RPMI8226 (cell line): ENCODE results near the gene NR4A1.

Experiments
- DNase-seq: peaks from one replicate; pipeline ENCODE4 v3.0.0-alpha.2; 2015

NR4A1 gene

GRCh38 chr12:52042706-52043385, 8.4 kb upstream of the NR4A1 start:
- DNase-seq, result no peak

DNA sequence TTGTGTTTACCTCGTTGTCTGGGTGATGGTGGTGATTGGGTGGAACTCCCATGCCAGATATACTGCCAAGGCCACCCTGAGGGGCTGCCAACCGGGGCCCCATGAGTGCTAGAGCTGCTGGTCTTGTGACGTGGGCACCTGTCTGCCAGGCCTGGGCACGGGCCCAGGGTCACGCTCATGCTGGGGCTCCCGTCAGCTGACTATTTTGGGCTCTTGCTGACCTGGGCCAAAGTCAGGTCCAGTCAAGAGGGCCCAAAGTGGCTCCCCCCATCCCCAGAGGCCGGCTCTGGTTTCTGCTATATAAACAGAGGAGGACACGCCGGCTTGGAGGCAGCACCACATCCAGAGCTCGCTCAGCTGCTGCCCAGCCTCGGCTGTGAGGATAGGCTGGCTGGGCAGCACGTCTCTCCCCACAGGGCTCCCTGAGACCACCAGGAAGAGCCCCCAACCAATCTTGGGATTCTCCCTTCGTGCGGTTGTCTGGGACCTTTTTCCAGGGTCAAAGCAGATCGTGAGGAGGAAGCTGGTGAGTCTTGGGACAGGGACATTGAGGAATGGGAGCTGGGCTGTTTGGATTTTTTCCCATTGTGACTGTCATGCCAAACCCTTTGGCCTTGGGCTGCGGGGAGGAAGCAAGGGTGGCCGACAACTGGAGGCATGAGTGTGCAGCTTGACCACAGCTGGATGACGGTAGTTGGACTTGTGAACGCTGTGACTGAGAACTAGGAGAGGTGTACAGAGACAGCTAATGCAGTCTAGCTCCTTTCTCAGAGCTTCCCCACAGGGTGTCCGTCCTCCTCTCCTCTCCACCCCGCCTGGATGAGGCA, 7.6 kb upstream of the NR4A1 start:
- no peak for DNase-seq

GRCh38 chr12:52044292-52044983, 6.8 kb upstream of the NR4A1 start:
- no peak for DNase-seq

GRCh38 chr12:52045794-52046199, 5.4 kb upstream of the NR4A1 start:
- DNase-seq, result peak; percentile 32

GRCh38 chr12:52046859-52047258, 4.4 kb upstream of the NR4A1 start:
- DNase-seq, result no peak

- no peak for DNase-seq
Measured at GRCh38 chr12:52049286-52049685, 2.0 kb upstream of the NR4A1 start.

DNA sequence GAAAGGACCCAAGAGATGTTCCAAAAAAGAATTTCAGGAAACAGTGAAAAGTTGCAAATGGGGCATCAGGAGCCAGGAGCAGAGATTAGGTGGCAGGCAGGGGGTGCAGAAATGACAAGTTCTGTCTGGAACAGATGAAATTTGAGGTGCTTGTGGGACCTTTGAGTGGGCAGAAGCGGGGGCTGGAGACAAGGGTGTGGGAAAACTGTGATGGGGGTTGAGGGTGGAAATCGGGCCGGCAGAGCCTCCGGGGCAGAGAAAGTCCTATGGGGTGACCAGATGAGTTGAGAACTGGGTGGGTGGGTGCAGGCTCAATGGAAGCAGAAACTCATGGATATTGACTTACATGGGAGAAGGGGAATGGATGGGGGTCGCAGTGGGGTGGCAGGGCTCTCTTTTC, 1.6 kb upstream of the NR4A1 start:
- DNase-seq, result no peak

DNA sequence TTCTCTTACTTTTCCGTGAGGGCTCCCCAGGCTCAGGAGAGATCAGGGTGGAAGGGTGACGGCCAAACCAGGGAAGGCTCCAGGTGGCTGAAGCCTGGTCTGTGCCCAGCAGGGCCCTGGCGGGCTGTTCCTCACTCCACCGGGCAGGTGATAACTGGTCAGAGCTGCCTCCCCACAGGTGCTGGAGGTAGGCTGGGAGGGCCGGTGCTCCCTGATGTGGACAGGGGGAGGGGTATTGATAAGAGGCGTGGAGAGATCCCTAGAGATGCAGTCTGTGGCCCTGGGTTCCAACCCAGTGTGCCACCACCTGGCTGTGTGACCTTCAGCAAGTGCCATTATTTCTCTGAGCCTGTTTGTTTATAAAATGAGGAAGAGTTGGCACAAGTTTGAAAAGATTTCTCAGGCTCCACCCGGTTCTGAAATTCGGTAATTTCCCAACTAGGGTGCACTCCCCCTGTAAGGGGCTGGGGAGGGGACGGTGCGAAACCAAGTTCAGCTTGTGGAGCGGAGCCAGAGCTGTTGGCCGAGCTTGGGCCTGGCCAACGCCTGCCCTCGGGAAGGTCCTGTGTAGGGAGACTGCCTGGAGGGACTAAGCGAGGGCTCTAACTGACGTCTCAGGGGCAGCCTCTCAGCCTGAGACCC, 1.0 kb upstream of the NR4A1 start:
- peak; percentile 39 for DNase-seq

DNA sequence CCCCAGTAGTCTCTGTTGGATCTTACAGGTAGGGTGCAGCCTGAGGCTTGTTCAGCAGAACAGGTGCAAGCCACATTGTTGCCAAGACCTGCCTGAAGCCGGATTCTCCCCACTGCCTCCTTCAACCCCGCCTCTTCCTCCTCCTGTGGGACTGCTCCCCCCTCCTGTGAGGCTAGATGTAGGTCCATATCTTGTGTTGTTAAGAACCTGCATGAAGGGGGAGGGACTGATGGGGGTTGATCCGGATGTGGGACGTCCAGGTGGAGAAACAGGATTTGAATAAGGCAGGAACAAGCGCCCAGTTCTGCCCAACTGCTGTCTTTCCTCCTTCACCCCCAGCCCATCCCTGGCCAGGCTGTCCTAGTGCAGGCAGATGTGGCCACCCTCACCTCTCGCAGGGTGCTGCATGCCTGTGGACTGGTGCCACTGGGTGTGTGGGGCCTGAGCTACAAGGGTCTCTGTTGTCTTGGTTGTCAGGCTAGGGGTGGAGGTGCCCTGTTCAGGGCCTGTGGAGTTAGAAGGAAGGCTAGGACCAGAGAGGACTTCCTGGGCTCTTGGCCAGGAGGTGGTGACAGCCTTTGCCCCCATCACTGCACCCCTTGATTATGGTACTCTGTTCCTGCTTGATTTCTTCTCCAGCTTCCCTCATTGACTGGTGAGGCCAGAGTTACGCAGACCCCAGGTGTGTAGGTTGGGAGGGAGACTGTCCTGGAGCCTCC, 1.4 kb downstream of the NR4A1 start:
- DNase-seq, result peak; percentile 85

DNA sequence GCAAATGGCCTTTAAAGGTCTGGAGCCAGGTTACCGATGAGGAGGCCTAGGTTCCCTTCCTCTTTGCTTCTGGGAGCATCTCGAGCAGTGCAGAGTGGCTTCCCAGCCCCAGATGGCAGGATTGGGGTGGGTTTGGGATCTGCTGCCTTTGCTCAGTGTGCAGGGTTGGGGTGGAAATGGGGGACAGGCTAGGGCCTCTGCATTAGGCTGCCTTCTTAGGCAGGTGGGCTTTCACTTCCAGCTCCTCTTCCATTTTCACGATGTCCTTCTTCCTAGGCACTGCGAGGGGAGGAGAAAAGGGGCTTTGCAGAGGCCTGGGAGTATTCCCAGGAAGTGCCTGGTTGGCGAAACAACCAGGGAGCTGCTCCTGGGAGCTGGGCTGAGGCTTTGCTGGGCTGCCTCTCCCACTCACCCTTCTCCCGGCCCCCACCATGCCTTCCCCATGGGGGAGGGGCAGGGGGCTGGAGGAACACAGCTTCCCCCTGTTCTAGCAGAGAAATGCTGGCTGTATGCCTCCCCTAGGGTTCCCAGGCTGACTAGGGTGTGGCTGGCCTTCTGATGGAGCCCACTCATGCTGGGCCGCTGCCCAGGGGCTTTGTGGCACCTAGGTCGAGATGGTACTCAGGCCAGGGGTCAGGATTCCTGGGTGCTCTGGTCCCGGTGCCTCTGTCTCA, 2.4 kb downstream of the NR4A1 start:
- DNase-seq, result no peak

GRCh38 chr12:52054231-52054832, 3.1 kb downstream of the NR4A1 start:
- no peak for DNase-seq

DNA sequence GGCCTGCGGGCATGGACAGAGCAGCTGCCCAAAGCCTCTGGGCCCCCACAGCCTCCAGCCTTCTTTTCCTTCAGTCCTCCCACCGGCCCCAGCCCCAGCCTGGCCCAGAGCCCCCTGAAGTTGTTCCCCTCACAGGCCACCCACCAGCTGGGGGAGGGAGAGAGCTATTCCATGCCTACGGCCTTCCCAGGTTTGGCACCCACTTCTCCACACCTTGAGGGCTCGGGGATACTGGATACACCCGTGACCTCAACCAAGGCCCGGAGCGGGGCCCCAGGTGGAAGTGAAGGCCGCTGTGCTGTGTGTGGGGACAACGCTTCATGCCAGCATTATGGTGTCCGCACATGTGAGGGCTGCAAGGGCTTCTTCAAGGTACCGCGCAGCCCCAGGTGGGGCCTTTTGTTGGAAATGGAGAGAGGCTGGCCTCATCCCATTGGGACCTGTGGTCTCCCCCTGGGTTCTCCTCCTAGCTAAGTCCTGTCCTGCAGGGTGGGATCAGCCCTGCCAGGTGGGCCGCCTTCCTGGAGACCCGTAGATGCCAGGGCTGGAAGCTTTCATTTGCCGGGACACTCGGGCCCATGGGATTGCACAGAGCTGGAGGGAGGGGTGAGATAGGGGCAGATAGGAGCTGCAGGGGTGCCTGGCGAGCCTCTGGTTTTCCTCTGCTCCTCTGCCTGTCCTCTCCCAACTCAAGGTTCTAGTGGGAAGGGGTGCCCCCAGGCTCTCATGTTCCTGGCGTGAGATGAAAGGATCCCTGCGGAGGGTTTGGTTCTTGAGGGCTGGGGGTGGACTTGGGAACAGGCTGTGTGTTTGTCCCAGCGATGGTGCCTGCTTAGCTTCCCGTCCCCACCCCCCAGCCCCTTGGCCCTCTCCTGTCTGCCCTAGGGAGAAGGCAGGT, 3.8 kb downstream of the NR4A1 start:
- no peak for DNase-seq

DNA sequence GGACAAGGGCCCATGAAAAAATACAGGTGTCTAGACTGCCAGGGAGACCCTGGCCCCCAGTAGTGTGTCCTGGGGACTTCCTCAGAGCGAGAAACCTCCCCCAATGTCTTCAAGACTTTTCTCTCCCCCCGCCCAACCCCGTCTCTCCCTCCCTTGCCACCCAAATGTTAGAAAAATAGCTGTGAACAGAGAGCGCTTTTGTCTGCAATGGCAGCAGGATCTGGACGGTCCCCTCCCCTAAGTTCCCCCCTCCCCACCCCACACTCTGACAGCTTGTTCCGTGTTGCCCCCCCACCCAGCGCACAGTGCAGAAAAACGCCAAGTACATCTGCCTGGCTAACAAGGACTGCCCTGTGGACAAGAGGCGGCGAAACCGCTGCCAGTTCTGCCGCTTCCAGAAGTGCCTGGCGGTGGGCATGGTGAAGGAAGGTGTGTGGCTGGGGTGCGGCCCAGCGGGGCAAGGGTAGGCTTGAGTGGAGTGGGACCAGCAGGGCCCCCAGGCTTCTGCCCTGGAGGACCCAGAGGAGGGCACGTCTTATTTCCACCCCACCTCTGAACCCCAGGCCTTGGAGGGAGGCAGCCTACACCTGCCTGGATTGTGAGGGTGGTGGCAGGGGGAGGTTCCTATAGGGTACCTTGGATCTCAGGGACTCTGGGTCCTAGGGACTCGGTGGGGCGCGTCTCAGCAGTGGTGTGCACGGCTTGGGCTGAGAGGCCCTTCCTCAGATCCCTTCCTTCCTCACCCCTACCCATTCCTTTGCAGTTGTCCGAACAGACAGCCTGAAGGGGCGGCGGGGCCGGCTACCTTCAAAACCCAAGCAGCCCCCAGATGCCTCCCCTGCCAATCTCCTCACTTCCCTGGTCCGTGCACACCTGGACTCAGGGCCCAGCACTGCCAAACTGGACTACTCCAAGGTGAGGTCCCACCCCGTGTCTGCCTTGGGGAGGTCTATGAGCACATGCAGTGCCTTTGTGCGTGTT, 4.8 kb downstream of the NR4A1 start:
- no peak for DNase-seq

DNA sequence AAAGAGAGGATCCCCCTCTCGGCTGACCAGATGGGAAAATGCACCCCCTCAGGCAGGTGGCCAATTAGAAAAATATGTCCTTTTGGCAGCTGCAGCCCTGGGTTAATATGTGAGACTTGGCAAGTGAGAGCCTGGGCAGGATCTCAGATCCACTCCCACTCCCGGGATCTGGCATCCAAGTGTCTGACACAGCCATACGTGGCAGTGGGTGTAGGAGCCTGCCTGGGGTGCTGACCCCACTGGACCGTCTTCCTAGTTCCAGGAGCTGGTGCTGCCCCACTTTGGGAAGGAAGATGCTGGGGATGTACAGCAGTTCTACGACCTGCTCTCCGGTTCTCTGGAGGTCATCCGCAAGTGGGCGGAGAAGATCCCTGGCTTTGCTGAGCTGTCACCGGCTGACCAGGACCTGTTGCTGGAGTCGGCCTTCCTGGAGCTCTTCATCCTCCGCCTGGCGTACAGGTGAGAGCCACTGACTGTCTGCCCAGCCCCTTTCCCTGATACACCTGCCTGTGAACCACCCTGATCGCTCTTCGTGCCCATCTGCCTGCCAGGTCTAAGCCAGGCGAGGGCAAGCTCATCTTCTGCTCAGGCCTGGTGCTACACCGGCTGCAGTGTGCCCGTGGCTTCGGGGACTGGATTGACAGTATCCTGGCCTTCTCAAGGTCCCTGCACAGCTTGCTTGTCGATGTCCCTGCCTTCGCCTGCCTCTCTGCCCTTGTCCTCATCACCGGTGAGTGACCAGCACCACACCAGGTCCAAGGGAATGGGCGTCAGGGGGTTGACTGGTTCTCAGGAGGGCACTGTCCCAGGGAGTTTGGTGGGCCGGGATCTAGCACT, 5.8 kb downstream of the NR4A1 start:
- no peak for DNase-seq

GRCh38 chr12:52057638-52058576, 6.7 kb downstream of the NR4A1 start:
- no peak for DNase-seq

DNA sequence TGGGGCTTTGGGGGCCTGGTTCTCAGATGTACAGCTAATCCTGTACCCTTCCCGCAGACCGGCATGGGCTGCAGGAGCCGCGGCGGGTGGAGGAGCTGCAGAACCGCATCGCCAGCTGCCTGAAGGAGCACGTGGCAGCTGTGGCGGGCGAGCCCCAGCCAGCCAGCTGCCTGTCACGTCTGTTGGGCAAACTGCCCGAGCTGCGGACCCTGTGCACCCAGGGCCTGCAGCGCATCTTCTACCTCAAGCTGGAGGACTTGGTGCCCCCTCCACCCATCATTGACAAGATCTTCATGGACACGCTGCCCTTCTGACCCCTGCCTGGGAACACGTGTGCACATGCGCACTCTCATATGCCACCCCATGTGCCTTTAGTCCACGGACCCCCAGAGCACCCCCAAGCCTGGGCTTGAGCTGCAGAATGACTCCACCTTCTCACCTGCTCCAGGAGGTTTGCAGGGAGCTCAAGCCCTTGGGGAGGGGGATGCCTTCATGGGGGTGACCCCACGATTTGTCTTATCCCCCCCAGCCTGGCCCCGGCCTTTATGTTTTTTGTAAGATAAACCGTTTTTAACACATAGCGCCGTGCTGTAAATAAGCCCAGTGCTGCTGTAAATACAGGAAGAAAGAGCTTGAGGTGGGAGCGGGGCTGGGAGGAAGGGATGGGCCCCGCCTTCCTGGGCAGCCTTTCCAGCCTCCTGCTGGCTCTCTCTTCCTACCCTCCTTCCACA, 7.6 kb downstream of the NR4A1 start:
- no peak for DNase-seq
